Psoas muscle (tissue), 8 donors: ENCODE measurements around the gene MAP1B. TPM values are rescaled to one million over a fixed set of nuclear protein-coding genes. Genes with fewer than 3 reads are reported as not detected.
A peak's percentile ranks its signal among the peaks of the same experiment; 100 is the strongest.

Experiments
- ATAC-seq, 4 donors: fragments of 200-7000 bp; cut with Tn5 transposase; one replicate each; pipeline ENCODE4 v1.9.1; 2020; ENCODE audit warnings: moderate library complexity in 3 of 4, mild to moderate bottlenecking in 2 of 4
- DNase-seq, 2 donors: peaks; one replicate each; pipeline ENCODE4 v3.0.0-alpha.2; 2020
- H3K27ac ChIP-seq: fragments of 200-600 bp; one replicate; pipeline ENCODE4 v1.8.0; 2022
- H3K27me3 ChIP-seq, 3 donors: fragments of 200-600 bp in 1 of 3; one replicate each; pipeline versions ENCODE4 v1.6.1 to v1.8.0; 2013 to 2022; ENCODE audit warnings: low read length in 2 of 3, mild to moderate bottlenecking in 2 of 3, moderate library complexity in 1 of 3; ENCODE audit not compliant: insufficient read depth in 3 of 3
- H3K36me3 ChIP-seq, 2 donors: fragments of 200-600 bp in 1 of 2; one replicate each; pipeline versions ENCODE4 v1.6.1 to v1.8.0; 2013 to 2022; ENCODE audit warnings: low read depth in 1 of 2, mild to moderate bottlenecking in 1 of 2, moderate library complexity in 1 of 2; ENCODE audit not compliant: insufficient read depth in 1 of 2
- H3K4me1 ChIP-seq: fragments of 200-600 bp; one replicate; pipeline ENCODE4 v1.8.0; 2022
- H3K4me3 ChIP-seq: fragments of 200-600 bp; one replicate; pipeline ENCODE4 v1.8.0; 2022; ENCODE audit warnings: mild to moderate bottlenecking
- H3K9me3 ChIP-seq: fragments of 200-600 bp; one replicate; pipeline ENCODE4 v1.8.0; 2022
- WGBS, 3 donors: extraction: QIAGEN DNeasy Blood & Tissue Kit; methylation state at CpG; one replicate each; pipeline versions ENCODE4 v1.1.6 to v1.1.7; 2013; 5-methylcytosine and 5-hydroxymethylcytosine counted together
- intact Hi-C, 2 donors: fragments of 100-400 bp; cut with DNase I; formaldehyde crosslinking; loops; one replicate each; pipeline versions ENCODE4 v1.11.0 to v1.14.2; 2022
- polyA plus RNA-seq, 3 donors: library from polyadenylated mRNA; stranded (reverse); fragments of 200-250 nt; gene quantifications; one replicate each; pipeline ENCODE4 v1.2.3, GENCODE V29; 2013
- total RNA-seq, 4 donors: library from RNA; stranded (reverse); fragmentation: NEBNext Ultra II Directional in 2 of 4; extraction: Animal tissue kit (Norgen Biotek cat#: 25700) in 2 of 4; gene quantifications; one replicate each; pipeline versions ENCODE4 v1.2.1 to v1.2.4, GENCODE V29; 2021 to 2023
- TF ChIP-seq, protein P1 (sequence below): fragments of 200-600 bp; IDR thresholded peaks from one replicate; pipeline ENCODE4 v1.8.0; 2022; ENCODE audit warnings: antibody characterized with exemption
- donor health status: healthy with polysubstance abuse.
- donor health status: DM: no; HTN: no; CAD: no; lungs with moderate emphysema.
- donor health status: Bipolar disorder and iron deficiency.
- donor health status: healthy.
- donor health status: DM: yes; HTN: yes; CAD: no.
- donor health status: DM: no; HTN: no; CAD: no.
- donor health status: DM: no; HTN: no; CAD: no.
- donor health status: DM: yes; HTN: yes; CAD: no.

MAP1B gene
- total and polyA plus RNA-seq, 7 donors: 1.1 to 20.2 (median 8.5) TPM

- no peaks in the 10 kb centered on the region for H3K27me3 ChIP-seq
- ATAC-seq (peak in 2 of 4 donors; percentile 43 to 44), DNase-seq (no peak)
- no peak overlapping the region for H3K27ac ChIP-seq
- H3K4me3 ChIP-seq: no peak overlapping the region
- 37 to 45% (median 37%) methylated on average over 5 of the region's 5 CpGs for WGBS, 3 donors
- intact Hi-C loops: no loop called here
- no peaks in the 10 kb centered on the region for H3K36me3 ChIP-seq
- TF ChIP-seq, protein P1, sequence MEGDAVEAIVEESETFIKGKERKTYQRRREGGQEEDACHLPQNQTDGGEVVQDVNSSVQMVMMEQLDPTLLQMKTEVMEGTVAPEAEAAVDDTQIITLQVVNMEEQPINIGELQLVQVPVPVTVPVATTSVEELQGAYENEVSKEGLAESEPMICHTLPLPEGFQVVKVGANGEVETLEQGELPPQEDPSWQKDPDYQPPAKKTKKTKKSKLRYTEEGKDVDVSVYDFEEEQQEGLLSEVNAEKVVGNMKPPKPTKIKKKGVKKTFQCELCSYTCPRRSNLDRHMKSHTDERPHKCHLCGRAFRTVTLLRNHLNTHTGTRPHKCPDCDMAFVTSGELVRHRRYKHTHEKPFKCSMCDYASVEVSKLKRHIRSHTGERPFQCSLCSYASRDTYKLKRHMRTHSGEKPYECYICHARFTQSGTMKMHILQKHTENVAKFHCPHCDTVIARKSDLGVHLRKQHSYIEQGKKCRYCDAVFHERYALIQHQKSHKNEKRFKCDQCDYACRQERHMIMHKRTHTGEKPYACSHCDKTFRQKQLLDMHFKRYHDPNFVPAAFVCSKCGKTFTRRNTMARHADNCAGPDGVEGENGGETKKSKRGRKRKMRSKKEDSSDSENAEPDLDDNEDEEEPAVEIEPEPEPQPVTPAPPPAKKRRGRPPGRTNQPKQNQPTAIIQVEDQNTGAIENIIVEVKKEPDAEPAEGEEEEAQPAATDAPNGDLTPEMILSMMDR: no peak
- no peaks in the 10 kb centered on the region for H3K4me1 ChIP-seq
- H3K9me3 ChIP-seq: no peaks in the 10 kb centered on the region
These were observed 49.8 kb downstream of the MAP1B start for GRCh38 chr5:72156946-72157624.

DNA sequence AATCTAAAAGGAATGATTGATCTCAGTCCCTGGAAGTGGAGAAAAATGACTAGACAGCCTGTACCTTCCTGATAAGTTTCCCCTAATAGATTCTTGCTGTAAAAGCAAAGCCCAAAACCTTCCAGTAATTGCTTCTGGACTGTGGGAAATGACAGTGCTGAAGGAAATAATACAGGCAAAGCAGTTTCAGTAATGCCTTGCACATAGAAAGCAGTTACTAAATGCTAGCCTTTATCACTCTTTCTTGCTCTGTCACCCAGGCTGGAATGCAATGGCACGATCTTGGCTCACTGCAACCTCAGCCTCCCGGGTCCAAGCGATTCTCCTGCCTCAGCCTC lies 50.3 kb downstream of the MAP1B start:
- H3K4me1 ChIP-seq: no peaks in the 10 kb centered on the region
- no peaks in the 10 kb centered on the region for H3K27me3 ChIP-seq
- no peak overlapping the region for H3K4me3 ChIP-seq
- ATAC-seq: no peak
- intact Hi-C loops: no loop called here
- no peak overlapping the region for H3K27ac ChIP-seq
- WGBS, 3 donors: 80 to 91% (median 90%) methylated on average over 3 of the region's 3 CpGs
- TF ChIP-seq, protein P1: no peak
- no peaks in the 10 kb centered on the region for H3K36me3 ChIP-seq
- no peak for DNase-seq
- no peaks in the 10 kb centered on the region for H3K9me3 ChIP-seq

DNA sequence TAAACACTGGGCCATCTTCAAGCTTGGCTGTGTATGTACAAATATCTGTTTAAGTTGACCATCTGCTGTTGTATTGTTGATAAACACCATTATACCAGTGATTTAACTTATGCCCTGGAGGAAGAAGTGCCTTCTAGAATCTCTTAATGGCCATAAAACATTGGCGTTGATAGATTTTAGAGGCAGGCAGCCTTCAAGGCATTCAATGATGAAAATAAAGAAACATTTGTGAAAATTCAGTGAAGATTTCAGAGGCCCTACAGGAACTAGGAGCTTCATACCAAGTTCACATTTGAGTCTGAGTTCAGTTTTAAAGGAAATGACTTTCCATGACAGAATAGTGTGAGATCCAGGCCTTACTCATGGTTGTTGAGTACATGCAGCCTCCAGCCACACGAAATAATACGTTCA lies 52.2 kb downstream of the MAP1B start:
- TF ChIP-seq, protein P1: no peak
- no peak for DNase-seq
- 91 to 95% (median 91%) methylated on average over 3 of the region's 3 CpGs for WGBS, 3 donors
- Histone ChIP-seq H3K4me3 (no peak overlapping the region), H3K36me3 (no peaks in the 10 kb centered on the region), H3K27ac (no peak overlapping the region), H3K27me3 (no peaks in the 10 kb centered on the region), H3K9me3 (no peaks in the 10 kb centered on the region), H3K4me1 (no peaks in the 10 kb centered on the region)
- ATAC-seq: no peak
- intact Hi-C loops: no loop called here

DNA sequence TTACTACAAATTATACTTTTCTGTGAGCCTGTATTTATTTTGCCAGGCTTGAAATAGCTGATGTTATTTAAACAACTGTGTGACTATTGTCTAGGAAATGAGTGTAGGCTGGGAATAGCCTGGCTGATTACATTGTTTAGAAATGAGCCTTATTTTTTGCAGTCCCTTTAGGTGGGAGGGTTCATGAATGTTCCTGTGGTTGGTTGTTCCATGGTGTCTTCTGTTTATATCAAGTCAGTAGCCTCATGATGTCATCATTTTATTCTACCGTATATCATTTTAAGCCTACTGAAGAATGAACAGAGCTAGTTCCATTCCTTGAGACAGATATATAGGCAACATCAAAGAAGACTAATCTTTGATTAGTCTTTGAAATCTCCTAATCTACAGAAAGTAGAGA lies 53.1 kb downstream of the MAP1B start:
- DNase-seq: no peak
- Histone ChIP-seq H3K9me3 (no peaks in the 10 kb centered on the region), H3K36me3 (no peaks in the 10 kb centered on the region), H3K4me1 (no peaks in the 10 kb centered on the region), H3K27ac (no peak overlapping the region), H3K4me3 (no peak overlapping the region), H3K27me3 (no peaks in the 10 kb centered on the region)
- TF ChIP-seq, protein P1: no peak
- 86 to 93% (median 89%) methylated on average over 1 of the region's 1 CpG for WGBS, 3 donors
- no peak for ATAC-seq
- intact Hi-C loops: no loop called here

DNA sequence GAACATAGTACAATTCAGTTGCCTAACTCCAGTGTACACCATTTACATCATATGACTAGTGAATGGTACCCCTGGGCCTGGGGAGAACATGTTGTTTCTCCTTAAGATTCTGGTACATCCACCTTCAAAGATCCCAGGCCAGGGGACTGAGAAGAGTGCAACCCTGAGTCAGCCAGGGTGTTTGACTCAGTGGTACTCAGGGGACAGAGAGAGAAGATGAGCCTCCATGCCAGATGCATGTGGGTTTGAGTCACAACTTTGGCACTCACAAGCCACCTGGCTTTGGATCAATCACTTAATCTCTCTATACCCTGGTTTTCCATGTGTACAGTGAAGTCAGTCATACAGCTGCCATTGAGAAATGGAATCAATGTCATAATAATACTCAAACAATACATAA lies 53.7 kb downstream of the MAP1B start:
- H3K4me3 ChIP-seq: no peak overlapping the region
- ATAC-seq (peak in 3 of 4 donors; percentile 36 to 56 (median 51)), DNase-seq (no peak)
- TF ChIP-seq, protein P1: no peak
- no peak overlapping the region for H3K27ac ChIP-seq
- no peaks in the 10 kb centered on the region for H3K9me3 ChIP-seq
- H3K27me3 ChIP-seq: no peaks in the 10 kb centered on the region
- H3K36me3 ChIP-seq: no peaks in the 10 kb centered on the region
- H3K4me1 ChIP-seq: no peaks in the 10 kb centered on the region
- intact Hi-C loops: no loop called here
